ENCODE measurements around the gene NQO2.
"Not testable (repeated sequence)": the region's sequence is repeated elsewhere in the genome, so short reads cannot be mapped to it uniquely, and the experiment has no call there.

The NQO2 gene

GRCh38 chr6:3019749-3020320 is 20.1 kb downstream of the NQO2 start:
- Histone ChIP-seq H3K4me3 (no peak overlapping the region), H3K36me3 (peaks cover 22 to 50% (median 41%) of the 10 kb centered on the region in 3 donors), H3K27ac (no peak overlapping the region), H3K9me3 (no peaks in the 10 kb centered on the region), H3K27me3 (no peaks in the 10 kb centered on the region), H3K4me1 (peaks cover 8 to 27% (median 14%) of the 10 kb centered on the region in 4 donors)
- intact Hi-C loops (cut with DNase I; ENCODE audit: low total_unique reads), result no loop called here
- no peak for TF ChIP-seq CTCF (IDR thresholded peaks at IDR 0.05)
- DNase-seq, result no peak

- H3K27me3 ChIP-seq; H3K27ac ChIP-seq; H3K4me3 ChIP-seq; DNase-seq; intact Hi-C loops (cut with DNase I; ENCODE audit: low total_unique reads); H3K9me3 ChIP-seq: not testable (repeated sequence)
- Histone ChIP-seq H3K36me3 (peaks cover 18 to 39% (median 30%) of the 10 kb centered on the region in 3 donors), H3K4me1 (peaks cover 8 to 30% (median 16%) of the 10 kb centered on the region in 4 donors)
Measured at GRCh38 chr6:3020976-3021598, 21.4 kb downstream of the NQO2 start.

- intact Hi-C loops (cut with DNase I; ENCODE audit: low total_unique reads), result no loop called here
- peak in 1 of 2 donors; percentile 33 for DNase-seq
- H3K36me3 ChIP-seq, result peaks cover under 1 to 23% (median 17%) of the 10 kb centered on the region in 3 donors
- peaks cover 8 to 30% (median 16%) of the 10 kb centered on the region in 4 donors for H3K4me1 ChIP-seq
- H3K27ac ChIP-seq, result peak overlapping the region; percentile 88
- H3K4me3 ChIP-seq, result peak overlapping the region; percentile 51 to 62
- no peaks in the 10 kb centered on the region for H3K27me3 ChIP-seq
- H3K9me3 ChIP-seq, result no peaks in the 10 kb centered on the region
- no peak for TF ChIP-seq CTCF (IDR thresholded peaks at IDR 0.05)
Measured at GRCh38 chr6:3022765-3023662, 23.3 kb downstream of the NQO2 start.

GRCh38 chr6:3023663-3024483 is 24.2 kb downstream of the NQO2 start:
- Histone ChIP-seq H3K9me3 (no peaks in the 10 kb centered on the region), H3K27ac (peak overlapping the region; percentile 88), H3K27me3 (no peaks in the 10 kb centered on the region), H3K4me1 (peaks cover 8 to 30% (median 16%) of the 10 kb centered on the region in 4 donors), H3K36me3 (peaks cover 0 to 17% (median 17%) of the 10 kb centered on the region in 3 donors), H3K4me3 (peak overlapping the region; percentile 51 to 62)
- intact Hi-C loops (cut with DNase I; ENCODE audit: low total_unique reads), result no loop called here
- peak; percentile 97 for DNase-seq
- TF ChIP-seq CTCF (IDR thresholded peaks at IDR 0.05), result no peak

GRCh38 chr6:3026791-3027626 is 27.3 kb downstream of the NQO2 start:
- TF ChIP-seq CTCF (IDR thresholded peaks at IDR 0.05), result no peak
- Histone ChIP-seq H3K9me3 (no peaks in the 10 kb centered on the region), H3K27ac (no peak overlapping the region), H3K4me1 (peaks cover 8 to 30% (median 16%) of the 10 kb centered on the region in 4 donors), H3K4me3 (no peak overlapping the region), H3K27me3 (no peaks in the 10 kb centered on the region), H3K36me3 (no peaks in the 10 kb centered on the region)
- intact Hi-C loops (cut with DNase I; ENCODE audit: low total_unique reads), result no loop called here
- peak in 1 of 2 donors; percentile 34 for DNase-seq

- DNase-seq; H3K27ac ChIP-seq; H3K4me3 ChIP-seq; H3K36me3 ChIP-seq; H3K9me3 ChIP-seq; intact Hi-C loops (cut with DNase I; ENCODE audit: low total_unique reads); H3K27me3 ChIP-seq: not testable (repeated sequence)
- peaks cover 8 to 20% (median 11%) of the 10 kb centered on the region in 4 donors for H3K4me1 ChIP-seq
Measured at GRCh38 chr6:3028156-3028555, 28.5 kb downstream of the NQO2 start.

Measured in tibial artery (tissue), 4 donors.